Muscle layer of duodenum (tissue), 2 donors: ENCODE data around the gene TMCO4.

Source experiments
- H3K27ac ChIP-seq: one replicate; pipeline ENCODE4 v1.7.0; 2013; ENCODE audit warnings: mild to moderate bottlenecking, low read length
- H3K27me3 ChIP-seq: one replicate; pipeline ENCODE4 v1.7.0; 2013; ENCODE audit warnings: low read depth, mild to moderate bottlenecking, control low read depth, low read length
- H3K36me3 ChIP-seq, 2 donors: one replicate each; pipeline ENCODE4 v1.7.0; 2013; ENCODE audit warnings: low read length in 2 of 2, control low read depth in 1 of 2, mild to moderate bottlenecking in 1 of 2; ENCODE audit not compliant: insufficient read depth in 2 of 2, control insufficient read depth in 1 of 2
- H3K4me1 ChIP-seq, 2 donors: one replicate each; pipeline ENCODE4 v1.7.0; 2013; ENCODE audit warnings: low read length in 2 of 2, mild to moderate bottlenecking in 2 of 2, control low read depth in 1 of 2, moderate library complexity in 1 of 2; ENCODE audit not compliant: insufficient read depth in 2 of 2, control insufficient read depth in 1 of 2
- H3K4me3 ChIP-seq, 2 donors: one replicate each; pipeline ENCODE4 v1.7.0; 2013; ENCODE audit warnings: low read length in 2 of 2, low read depth in 1 of 2, mild to moderate bottlenecking in 1 of 2
- H3K9me3 ChIP-seq, 2 donors: one replicate each; pipeline ENCODE4 v1.7.0; 2013; ENCODE audit warnings: low read length in 2 of 2, control low read depth in 1 of 2, mild to moderate bottlenecking in 1 of 2; ENCODE audit not compliant: control insufficient read depth in 1 of 2
- donor health status: healthy.

TMCO4 gene

GRCh38 chr1:19710825-19711611 lies 88.7 kb downstream of the TMCO4 start:
- H3K9me3 ChIP-seq = no peaks in the 10 kb centered on the region
- H3K27me3 ChIP-seq = no peaks in the 10 kb centered on the region
- no peaks in the 10 kb centered on the region for H3K4me1 ChIP-seq
- no peak overlapping the region for H3K4me3 ChIP-seq
- peaks cover 4 to 6% of the 10 kb centered on the region in 2 donors for H3K36me3 ChIP-seq
- no peak overlapping the region for H3K27ac ChIP-seq

GRCh38 chr1:19709260-19709793 lies 90.4 kb downstream of the TMCO4 start:
- Histone ChIP-seq H3K36me3 (peaks cover 4 to 6% of the 10 kb centered on the region in 2 donors), H3K27me3 (no peaks in the 10 kb centered on the region), H3K9me3 (no peaks in the 10 kb centered on the region), H3K27ac (no peak overlapping the region), H3K4me3 (no peak overlapping the region), H3K4me1 (peaks cover 0 to 1% of the 10 kb centered on the region in 2 donors)

- Histone ChIP-seq H3K9me3 (no peaks in the 10 kb centered on the region), H3K36me3 (peaks cover 4 to 6% of the 10 kb centered on the region in 2 donors), H3K4me3 (no peak overlapping the region), H3K27ac (no peak overlapping the region), H3K27me3 (no peaks in the 10 kb centered on the region), H3K4me1 (peaks cover 0 to 4% of the 10 kb centered on the region in 2 donors)
Observed at GRCh38 chr1:19708567-19709110, 91.1 kb downstream of the TMCO4 start.

- Histone ChIP-seq H3K9me3 (no peaks in the 10 kb centered on the region), H3K27ac (no peak overlapping the region), H3K4me1 (peaks cover 0 to 4% of the 10 kb centered on the region in 2 donors), H3K27me3 (no peaks in the 10 kb centered on the region), H3K36me3 (peaks cover 0 to 6% of the 10 kb centered on the region in 2 donors), H3K4me3 (no peak overlapping the region)
Observed at GRCh38 chr1:19706136-19706535, 93.6 kb downstream of the TMCO4 start.

GRCh38 chr1:19705464-19705863 lies 94.3 kb downstream of the TMCO4 start:
- H3K27me3 ChIP-seq = no peaks in the 10 kb centered on the region
- H3K36me3 ChIP-seq = peaks cover 0 to 8% of the 10 kb centered on the region in 2 donors
- no peak overlapping the region for H3K27ac ChIP-seq
- H3K4me3 ChIP-seq = no peak overlapping the region
- peaks cover 0 to 4% of the 10 kb centered on the region in 2 donors for H3K4me1 ChIP-seq
- H3K9me3 ChIP-seq = no peaks in the 10 kb centered on the region

- Histone ChIP-seq H3K9me3 (no peaks in the 10 kb centered on the region), H3K4me3 (no peak overlapping the region), H3K4me1 (peaks cover 0 to 4% of the 10 kb centered on the region in 2 donors), H3K36me3 (peaks cover 0 to 15% of the 10 kb centered on the region in 2 donors), H3K27me3 (no peaks in the 10 kb centered on the region), H3K27ac (no peak overlapping the region)
Observed at GRCh38 chr1:19704247-19705113, 95.2 kb downstream of the TMCO4 start.

- no peaks in the 10 kb centered on the region for H3K9me3 ChIP-seq
- no peaks in the 10 kb centered on the region for H3K27me3 ChIP-seq
- H3K4me3 ChIP-seq = no peak overlapping the region
- peaks cover 0 to 4% of the 10 kb centered on the region in 2 donors for H3K4me1 ChIP-seq
- H3K36me3 ChIP-seq = peaks cover 0 to 17% of the 10 kb centered on the region in 2 donors
- H3K27ac ChIP-seq = no peak overlapping the region
Observed at GRCh38 chr1:19703280-19703679, 96.4 kb downstream of the TMCO4 start.

GRCh38 chr1:19700079-19700777 lies 99.5 kb downstream of the TMCO4 start:
- H3K27ac ChIP-seq = no peak overlapping the region
- H3K4me3 ChIP-seq = no peak overlapping the region
- no peaks in the 10 kb centered on the region for H3K9me3 ChIP-seq

GRCh38 chr1:19698181-19698580 lies 101.5 kb downstream of the TMCO4 start:
- H3K36me3 ChIP-seq = peaks cover 0 to 43% of the 10 kb centered on the region in 2 donors
- H3K27me3 ChIP-seq = no peaks in the 10 kb centered on the region
- no peak overlapping the region for H3K27ac ChIP-seq
- H3K4me3 ChIP-seq = no peak overlapping the region
- no peaks in the 10 kb centered on the region for H3K9me3 ChIP-seq
- H3K4me1 ChIP-seq = no peaks in the 10 kb centered on the region

More at GRCh38 chr1:19700079-19700777, 99.5 kb downstream of the TMCO4 start:
- H3K27me3 ChIP-seq = no peaks in the 10 kb centered on the region
- H3K36me3 ChIP-seq = peaks cover 0 to 24% of the 10 kb centered on the region in 2 donors
- peaks cover 0 to 4% of the 10 kb centered on the region in 2 donors for H3K4me1 ChIP-seq

- H3K4me3 ChIP-seq = no peak overlapping the region
- H3K27me3 ChIP-seq = no peaks in the 10 kb centered on the region
- no peaks in the 10 kb centered on the region for H3K9me3 ChIP-seq
- no peak overlapping the region for H3K27ac ChIP-seq
- H3K36me3 ChIP-seq = peaks cover 0 to 46% of the 10 kb centered on the region in 2 donors
- no peaks in the 10 kb centered on the region for H3K4me1 ChIP-seq
Observed at GRCh38 chr1:19696820-19697219, 102.9 kb downstream of the TMCO4 start.
